Lower lobe of right lung (tissue), 2 donors: ENCODE measurements around the gene ZNF280A. TPM values are rescaled to one million over a fixed set of nuclear protein-coding genes. Genes with fewer than 3 reads are reported as not detected.
"Not testable (repeated sequence)": the region's sequence is repeated elsewhere in the genome, so short reads cannot be mapped to it uniquely, and the experiment has no call there.

Source experiments
- ATAC-seq, 2 donors: fragments of 200-7000 bp; cut with Tn5 transposase; one replicate each; pipeline ENCODE4 v1.9.1; 2020 to 2022; ENCODE audit warnings: mild to moderate bottlenecking in 2 of 2, moderate library complexity in 2 of 2
- DNase-seq: peaks from one replicate; pipeline ENCODE4 v3.0.0-alpha.2; 2020
- H3K27ac ChIP-seq: fragments of 200-600 bp; one replicate; pipeline ENCODE4 v1.8.0; 2022
- H3K27me3 ChIP-seq: fragments of 200-600 bp; one replicate; pipeline ENCODE4 v1.8.0; 2022; ENCODE audit warnings: low read depth
- H3K36me3 ChIP-seq: fragments of 200-600 bp; one replicate; pipeline ENCODE4 v1.8.0; 2022; ENCODE audit warnings: mild to moderate bottlenecking
- H3K4me1 ChIP-seq: fragments of 200-600 bp; one replicate; pipeline ENCODE4 v1.8.0; 2022
- H3K4me3 ChIP-seq: fragments of 200-600 bp; one replicate; pipeline ENCODE4 v1.8.0; 2022; ENCODE audit warnings: mild to moderate bottlenecking
- H3K9me3 ChIP-seq: fragments of 200-600 bp; one replicate; pipeline ENCODE4 v1.8.0; 2022
- CTCF ChIP-seq: fragments of 200-600 bp; IDR thresholded peaks from one replicate; pipeline ENCODE4 v1.8.0; 2022; ENCODE audit warnings: antibody characterized with exemption, mild to moderate bottlenecking
- intact Hi-C: fragments of 100-400 bp; cut with DNase I; formaldehyde crosslinking; loops from one replicate; pipeline ENCODE4 v1.11.0; 2022
- total RNA-seq: library from RNA; stranded (reverse); fragmentation: NEBNext Ultra II Directional; extraction: Animal tissue kit (Norgen Biotek cat#: 25700); gene quantifications from one replicate; pipeline ENCODE4 v1.2.1, GENCODE V29; 2021
- donor health status: DM: no; HTN: yes; CAD: no; lungs with severe emphysema.

ZNF280A gene
- total RNA-seq, 1 donor from 2014 or later: not detected

- TF ChIP-seq CTCF: no peak
- intact Hi-C loops: no loop called here
- no peak overlapping the region for H3K4me3 ChIP-seq
- no peaks in the 10 kb centered on the region for H3K36me3 ChIP-seq
- no peak for ATAC-seq
- H3K4me1 ChIP-seq: no peaks in the 10 kb centered on the region
- no peaks in the 10 kb centered on the region for H3K9me3 ChIP-seq
- H3K27me3 ChIP-seq: no peaks in the 10 kb centered on the region
- no peak overlapping the region for H3K27ac ChIP-seq
- no peak for DNase-seq
Measured at GRCh38 chr22:22484023-22484422, 36.0 kb downstream of the ZNF280A start.

GRCh38 chr22:22480940-22481339 is 39.1 kb downstream of the ZNF280A start:
- no peak for ATAC-seq
- H3K4me1 ChIP-seq: no peaks in the 10 kb centered on the region
- no peaks in the 10 kb centered on the region for H3K36me3 ChIP-seq
- H3K27me3 ChIP-seq: no peaks in the 10 kb centered on the region
- DNase-seq: no peak
- H3K9me3 ChIP-seq: no peaks in the 10 kb centered on the region
- no peak for TF ChIP-seq CTCF
- H3K27ac ChIP-seq: no peak overlapping the region
- intact Hi-C loops: no loop called here
- no peak overlapping the region for H3K4me3 ChIP-seq

- Histone ChIP-seq H3K36me3 (no peaks in the 10 kb centered on the region), H3K27me3 (no peaks in the 10 kb centered on the region), H3K9me3 (no peaks in the 10 kb centered on the region), H3K4me3 (no peak overlapping the region), H3K27ac (no peak overlapping the region), H3K4me1 (no peaks in the 10 kb centered on the region)
- ATAC-seq: no peak
- DNase-seq: no peak
- TF ChIP-seq CTCF: no peak
- intact Hi-C loops: no loop called here
Measured at GRCh38 chr22:22479999-22480532, 40.0 kb downstream of the ZNF280A start.

- TF ChIP-seq CTCF: no peak
- H3K4me1 ChIP-seq: no peaks in the 10 kb centered on the region
- no peaks in the 10 kb centered on the region for H3K36me3 ChIP-seq
- H3K4me3 ChIP-seq: no peak overlapping the region
- H3K9me3 ChIP-seq: no peaks in the 10 kb centered on the region
- intact Hi-C loops: no loop called here
- H3K27me3 ChIP-seq: no peaks in the 10 kb centered on the region
- DNase-seq: no peak
- ATAC-seq: no peak
- no peak overlapping the region for H3K27ac ChIP-seq
Measured at GRCh38 chr22:22479116-22479515, 41.0 kb downstream of the ZNF280A start.

GRCh38 chr22:22478470-22478869 is 41.6 kb downstream of the ZNF280A start:
- no peak for TF ChIP-seq CTCF
- Histone ChIP-seq H3K27me3 (no peaks in the 10 kb centered on the region), H3K4me1 (no peaks in the 10 kb centered on the region), H3K4me3 (no peak overlapping the region), H3K27ac (no peak overlapping the region), H3K36me3 (no peaks in the 10 kb centered on the region), H3K9me3 (no peaks in the 10 kb centered on the region)
- intact Hi-C loops: no loop called here
- DNase-seq: no peak
- ATAC-seq: no peak

GRCh38 chr22:22474733-22475132 is 45.3 kb downstream of the ZNF280A start:
- Histone ChIP-seq H3K27ac (no peak overlapping the region), H3K9me3 (peaks cover 1% of the 10 kb centered on the region), H3K36me3 (no peaks in the 10 kb centered on the region), H3K27me3 (no peaks in the 10 kb centered on the region), H3K4me3 (no peak overlapping the region), H3K4me1 (no peaks in the 10 kb centered on the region)
- intact Hi-C loops: no loop called here
- no peak for DNase-seq
- TF ChIP-seq CTCF: no peak
- ATAC-seq: no peak

GRCh38 chr22:22471104-22471503 is 49.0 kb downstream of the ZNF280A start:
- DNase-seq, ATAC-seq, H3K4me1 ChIP-seq, intact Hi-C loops, H3K27me3 ChIP-seq, H3K27ac ChIP-seq, H3K4me3 ChIP-seq, H3K36me3 ChIP-seq: not testable (repeated sequence)
- H3K9me3 ChIP-seq: peaks cover 15% of the 10 kb centered on the region
